ENCODE results near the gene DCLK3. TPM values are rescaled to one million over a fixed set of nuclear protein-coding genes. Genes with fewer than 3 reads are reported as not detected.

DCLK3 gene
- total RNA-seq, 1 donor from 2014 or later: not detected

DNA sequence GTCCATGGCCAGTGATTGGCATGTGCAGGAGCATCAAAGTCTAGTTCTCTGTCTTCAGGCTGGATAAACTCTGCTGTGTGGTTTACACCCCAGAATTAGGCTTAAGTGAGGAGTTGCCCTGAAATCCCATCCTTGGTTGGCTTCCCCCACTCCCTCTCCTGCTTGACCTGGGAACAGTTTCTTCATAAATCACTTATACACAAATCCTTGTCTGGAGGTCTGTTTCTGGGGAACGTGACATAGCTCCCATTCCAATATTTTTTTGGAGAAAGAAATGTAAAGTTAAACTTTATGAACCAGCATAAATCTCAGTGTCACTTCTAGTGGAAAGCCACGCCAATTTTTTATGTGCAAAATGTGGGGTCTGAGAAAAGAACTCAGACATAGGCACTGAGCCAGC is 98.2 kb downstream of the DCLK3 start:
- ChIA-PET CTCF (no interaction called here), POLR2A (no interaction called here)
- no peaks in the 10 kb centered on the region for H3K4me1 Mint-ChIP-seq
- peaks cover 3% of the 10 kb centered on the region for H3K9me3 Mint-ChIP-seq
- ATAC-seq (ENCODE audit: low read depth) (no peak), DNase-seq (no peak)
- H3K27me3 Mint-ChIP-seq: no peaks in the 10 kb centered on the region
- TF ChIP-seq CTCF (IDR thresholded peaks at IDR 0.05): no peak
- intact Hi-C loops (cut with micrococcal nuclease): no loop called here
- no peak overlapping the region for H3K4me3 Mint-ChIP-seq
- H3K27ac Mint-ChIP-seq: no peak overlapping the region
- H3K36me3 Mint-ChIP-seq (ENCODE audit: low read depth): no peaks in the 10 kb centered on the region

- no peak for TF ChIP-seq CTCF (IDR thresholded peaks at IDR 0.05)
- ChIA-PET POLR2A (no interaction called here), CTCF (no interaction called here)
- Mint-ChIP-seq H3K36me3 (ENCODE audit: low read depth) (no peaks in the 10 kb centered on the region), H3K4me1 (no peaks in the 10 kb centered on the region), H3K4me3 (no peak overlapping the region), H3K27ac (no peak overlapping the region), H3K27me3 (no peaks in the 10 kb centered on the region), H3K9me3 (peaks cover 3% of the 10 kb centered on the region)
- ATAC-seq (ENCODE audit: low read depth): no peak
- intact Hi-C loops (cut with micrococcal nuclease): no loop called here
- no peak for DNase-seq
These were observed 100.6 kb downstream of the DCLK3 start for GRCh38 chr3:36663666-36664291.

GRCh38 chr3:36662626-36663025 is 101.7 kb downstream of the DCLK3 start:
- Mint-ChIP-seq H3K4me3 (no peak overlapping the region), H3K27me3 (peaks cover 7% of the 10 kb centered on the region), H3K27ac (no peak overlapping the region), H3K4me1 (no peaks in the 10 kb centered on the region), H3K36me3 (ENCODE audit: low read depth) (no peaks in the 10 kb centered on the region), H3K9me3 (peaks cover 3% of the 10 kb centered on the region)
- ChIA-PET POLR2A (no interaction called here), CTCF (no interaction called here)
- no peak for TF ChIP-seq CTCF (IDR thresholded peaks at IDR 0.05)
- ATAC-seq (ENCODE audit: low read depth): no peak
- intact Hi-C loops (cut with micrococcal nuclease): no loop called here
- DNase-seq: no peak

Other genes with a start within 250 kb of the DCLK3 start
- 109 and 135 TPM in 2 replicates for gene TRANK1, start 180.5 kb upstream of the DCLK3 start, total RNA-seq
- gene EPM2AIP1, start 228.6 kb upstream of the DCLK3 start, total RNA-seq: 30.1 and 30.7 TPM in 2 replicates
- gene MLH1, start 229.0 kb upstream of the DCLK3 start, total RNA-seq: 45.8 and 46.2 TPM in 2 replicates